ENCODE results near the gene LRRC3.

DNA sequence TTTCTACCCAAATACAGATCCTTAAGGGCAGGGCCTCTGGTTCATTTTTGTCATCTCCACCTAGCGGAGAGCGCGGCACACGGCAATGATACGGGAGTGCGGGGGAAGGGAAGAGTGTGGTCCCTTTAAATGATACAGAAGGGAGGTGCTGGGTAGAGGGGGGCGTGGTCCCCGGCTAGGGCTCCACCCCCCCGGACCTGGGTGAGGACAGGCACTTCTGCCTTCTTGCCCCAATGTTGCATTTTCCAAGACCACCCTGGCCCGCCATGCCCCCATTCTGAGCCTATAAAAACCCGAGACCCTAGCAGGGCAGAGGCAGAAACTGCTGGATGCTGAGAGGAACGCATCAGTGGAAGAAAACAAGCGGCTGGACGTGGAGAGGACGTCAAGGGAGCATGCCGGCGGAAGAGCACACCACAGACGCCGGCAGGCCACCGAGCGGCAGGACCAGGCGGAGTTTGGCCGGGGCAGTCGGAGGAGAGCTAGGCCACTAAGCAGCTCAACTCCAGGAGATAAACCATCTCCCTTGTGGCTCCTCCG is 30.0 kb downstream of the LRRC3 start:
- TF ChIP-seq EZH2phosphoT487 (IDR thresholded peaks at IDR 0.05; ENCODE audit: borderline replicate concordance, low read depth, low read length), result no peak
- TF ChIP-seq, protein P1, sequence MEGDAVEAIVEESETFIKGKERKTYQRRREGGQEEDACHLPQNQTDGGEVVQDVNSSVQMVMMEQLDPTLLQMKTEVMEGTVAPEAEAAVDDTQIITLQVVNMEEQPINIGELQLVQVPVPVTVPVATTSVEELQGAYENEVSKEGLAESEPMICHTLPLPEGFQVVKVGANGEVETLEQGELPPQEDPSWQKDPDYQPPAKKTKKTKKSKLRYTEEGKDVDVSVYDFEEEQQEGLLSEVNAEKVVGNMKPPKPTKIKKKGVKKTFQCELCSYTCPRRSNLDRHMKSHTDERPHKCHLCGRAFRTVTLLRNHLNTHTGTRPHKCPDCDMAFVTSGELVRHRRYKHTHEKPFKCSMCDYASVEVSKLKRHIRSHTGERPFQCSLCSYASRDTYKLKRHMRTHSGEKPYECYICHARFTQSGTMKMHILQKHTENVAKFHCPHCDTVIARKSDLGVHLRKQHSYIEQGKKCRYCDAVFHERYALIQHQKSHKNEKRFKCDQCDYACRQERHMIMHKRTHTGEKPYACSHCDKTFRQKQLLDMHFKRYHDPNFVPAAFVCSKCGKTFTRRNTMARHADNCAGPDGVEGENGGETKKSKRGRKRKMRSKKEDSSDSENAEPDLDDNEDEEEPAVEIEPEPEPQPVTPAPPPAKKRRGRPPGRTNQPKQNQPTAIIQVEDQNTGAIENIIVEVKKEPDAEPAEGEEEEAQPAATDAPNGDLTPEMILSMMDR (conservative IDR thresholded peaks at IDR 0.05; ENCODE audit: low read length), result no peak
